IgD-negative memory B cell (primary cell): Measurements from ENCODE around the gene TRIM58. TPM values are rescaled to one million over a fixed set of nuclear protein-coding genes. Genes with fewer than 3 reads are reported as not detected.
A peak's percentile ranks its signal among the peaks of the same experiment; 100 is the strongest.

Experiments
- H3K27ac Mint-ChIP-seq, 3 donors: one replicate each; pipeline ENCODE4 v1.8.0; 2020 to 2022; ENCODE audit warnings: mild to moderate bottlenecking in 3 of 3, mixed read lengths in 3 of 3, moderate library complexity in 1 of 3
- H3K27me3 Mint-ChIP-seq: one replicate; pipeline ENCODE4 v1.8.0; 2021; ENCODE audit warnings: mixed read lengths
- H3K36me3 Mint-ChIP-seq: one replicate; pipeline ENCODE4 v1.8.0; 2020; ENCODE audit warnings: mild to moderate bottlenecking, mixed read lengths
- H3K4me1 Mint-ChIP-seq, 3 donors: one replicate each; pipeline ENCODE4 v1.8.0; 2020 to 2022; ENCODE audit warnings: mixed read lengths in 3 of 3, mild to moderate bottlenecking in 1 of 3
- H3K4me3 Mint-ChIP-seq, 4 donors: one replicate each; pipeline ENCODE4 v1.8.0; 2020 to 2022; ENCODE audit warnings: mild to moderate bottlenecking in 4 of 4, mixed read lengths in 4 of 4, moderate library complexity in 3 of 4
- H3K9me3 Mint-ChIP-seq, 3 donors: one replicate each; pipeline ENCODE4 v1.8.0; 2020 to 2021; ENCODE audit warnings: mixed read lengths in 3 of 3, mild to moderate bottlenecking in 1 of 3
- polyA plus RNA-seq: library from polyadenylated mRNA; unstranded; fragments of 300-500 nt; fragmentation: Illumina TruSeq; gene quantifications from one replicate; pipeline ENCODE4 v1.2.3, GENCODE V29; 2021

TRIM58 gene
- polyA plus RNA-seq, 1 donor from 2014 or later = 0.95 TPM

- H3K9me3 Mint-ChIP-seq = peaks cover 0 to 12% (median 2%) of the 10 kb centered on the region in 3 donors
- H3K4me3 Mint-ChIP-seq = peak overlapping the region in 1 of 4 donors; percentile 22
- peaks cover 35% of the 10 kb centered on the region for H3K27me3 Mint-ChIP-seq
Measured at GRCh38 chr1:247854899-247855545, 2.0 kb upstream of the TRIM58 start.

GRCh38 chr1:247855911-247856310 is 1.1 kb upstream of the TRIM58 start:
- Mint-ChIP-seq H3K9me3 (peaks cover 0 to 12% (median 2%) of the 10 kb centered on the region in 3 donors), H3K27ac (no peak overlapping the region), H3K27me3 (peaks cover 40% of the 10 kb centered on the region), H3K4me1 (peaks cover 7 to 10% (median 8%) of the 10 kb centered on the region in 3 donors), H3K36me3 (no peaks in the 10 kb centered on the region), H3K4me3 (peak overlapping the region in 3 of 4 donors; percentile 6 to 41 (median 19))

More at GRCh38 chr1:247854899-247855545, 2.0 kb upstream of the TRIM58 start:
- H3K27ac Mint-ChIP-seq = no peak overlapping the region
- H3K4me1 Mint-ChIP-seq = peaks cover 7 to 10% (median 8%) of the 10 kb centered on the region in 3 donors
- no peaks in the 10 kb centered on the region for H3K36me3 Mint-ChIP-seq

GRCh38 chr1:247857985-247858619 is 1.1 kb downstream of the TRIM58 start:
- Mint-ChIP-seq H3K27ac (no peak overlapping the region), H3K27me3 (peaks cover 37% of the 10 kb centered on the region), H3K4me1 (peaks cover 6 to 10% (median 7%) of the 10 kb centered on the region in 3 donors), H3K9me3 (peaks cover 0 to 9% (median 2%) of the 10 kb centered on the region in 3 donors), H3K36me3 (no peaks in the 10 kb centered on the region), H3K4me3 (peak overlapping the region; percentile 48 to 92 (median 76))

GRCh38 chr1:247862756-247863155 is 5.8 kb downstream of the TRIM58 start:
- Mint-ChIP-seq H3K27me3 (peaks cover 22% of the 10 kb centered on the region), H3K9me3 (no peaks in the 10 kb centered on the region), H3K27ac (no peak overlapping the region), H3K4me3 (no peak overlapping the region), H3K36me3 (no peaks in the 10 kb centered on the region), H3K4me1 (peaks cover 3 to 5% (median 5%) of the 10 kb centered on the region in 3 donors)

- H3K4me3 Mint-ChIP-seq = no peak overlapping the region
- peaks cover 0 to 2% (median 0%) of the 10 kb centered on the region in 3 donors for H3K9me3 Mint-ChIP-seq
- peaks cover 10% of the 10 kb centered on the region for H3K27me3 Mint-ChIP-seq
- no peak overlapping the region for H3K27ac Mint-ChIP-seq
- H3K4me1 Mint-ChIP-seq = no peaks in the 10 kb centered on the region
- H3K36me3 Mint-ChIP-seq = no peaks in the 10 kb centered on the region
Measured at GRCh38 chr1:247864644-247865043, 7.7 kb downstream of the TRIM58 start.

GRCh38 chr1:247865416-247865815 is 8.4 kb downstream of the TRIM58 start:
- no peak overlapping the region for H3K27ac Mint-ChIP-seq
- H3K4me1 Mint-ChIP-seq = no peaks in the 10 kb centered on the region

GRCh38 chr1:247883346-247883745 is 26.4 kb downstream of the TRIM58 start:
- Mint-ChIP-seq H3K27me3 (peaks cover 1% of the 10 kb centered on the region), H3K4me1 (no peaks in the 10 kb centered on the region), H3K36me3 (no peaks in the 10 kb centered on the region), H3K9me3 (peaks cover 0 to 1% (median 0%) of the 10 kb centered on the region in 3 donors), H3K4me3 (no peak overlapping the region), H3K27ac (no peak overlapping the region)

More at GRCh38 chr1:247865416-247865815, 8.4 kb downstream of the TRIM58 start:
- Mint-ChIP-seq H3K4me3 (no peak overlapping the region), H3K27me3 (peaks cover 8% of the 10 kb centered on the region), H3K9me3 (peaks cover 0 to 5% (median 0%) of the 10 kb centered on the region in 3 donors), H3K36me3 (no peaks in the 10 kb centered on the region)

GRCh38 chr1:247884797-247885413 is 27.9 kb downstream of the TRIM58 start:
- Mint-ChIP-seq H3K9me3 (no peaks in the 10 kb centered on the region), H3K4me3 (no peak overlapping the region), H3K27ac (no peak overlapping the region), H3K36me3 (no peaks in the 10 kb centered on the region), H3K27me3 (no peaks in the 10 kb centered on the region), H3K4me1 (no peaks in the 10 kb centered on the region)

GRCh38 chr1:247895163-247895637 is 38.2 kb downstream of the TRIM58 start, which contains the start of gene OR2W3:
Gene OR2W3, plus strand, starts transcription at chr1:247895587. Its CDS starts 0 bp downstream, at chr1:247895587.
- Mint-ChIP-seq H3K27me3 (no peaks in the 10 kb centered on the region), H3K27ac (no peak within 1 kb of the TSS), H3K4me3 (no peak within 1 kb of the TSS), H3K9me3 (peaks cover 0 to 4% (median 0%) of the 10 kb centered on the region in 3 donors), H3K36me3 (no peaks in the 10 kb centered on the region), H3K4me1 (no peaks in the 10 kb centered on the region)

- H3K36me3 Mint-ChIP-seq = no peaks in the 10 kb centered on the region
- no peaks in the 10 kb centered on the region for H3K27me3 Mint-ChIP-seq
- no peak overlapping the region for H3K4me3 Mint-ChIP-seq
- no peaks in the 10 kb centered on the region for H3K4me1 Mint-ChIP-seq
- no peak overlapping the region for H3K27ac Mint-ChIP-seq
- peaks cover 0 to 4% (median 0%) of the 10 kb centered on the region in 3 donors for H3K9me3 Mint-ChIP-seq
Measured at GRCh38 chr1:247895976-247896375, 39.0 kb downstream of the TRIM58 start.

GRCh38 chr1:247904122-247904521 is 47.1 kb downstream of the TRIM58 start:
- peaks cover 2% of the 10 kb centered on the region for H3K36me3 Mint-ChIP-seq
- no peak overlapping the region for H3K4me3 Mint-ChIP-seq
- H3K27me3 Mint-ChIP-seq = no peaks in the 10 kb centered on the region
- H3K9me3 Mint-ChIP-seq = peaks cover 7 to 12% (median 9%) of the 10 kb centered on the region in 3 donors
- no peak overlapping the region for H3K27ac Mint-ChIP-seq
- peaks cover 5 to 12% (median 10%) of the 10 kb centered on the region in 3 donors for H3K4me1 Mint-ChIP-seq

GRCh38 chr1:247905181-247905580 is 48.2 kb downstream of the TRIM58 start:
- Mint-ChIP-seq H3K4me3 (no peak overlapping the region), H3K9me3 (peaks cover 7 to 12% (median 9%) of the 10 kb centered on the region in 3 donors), H3K27ac (no peak overlapping the region), H3K27me3 (no peaks in the 10 kb centered on the region), H3K4me1 (peaks cover 5 to 12% (median 10%) of the 10 kb centered on the region in 3 donors), H3K36me3 (peaks cover 2% of the 10 kb centered on the region)

- peak overlapping the region in 3 of 4 donors; percentile 63 to 90 (median 87) for H3K4me3 Mint-ChIP-seq
- H3K9me3 Mint-ChIP-seq = peaks cover 7 to 12% (median 9%) of the 10 kb centered on the region in 3 donors
- H3K36me3 Mint-ChIP-seq = peaks cover 2% of the 10 kb centered on the region
- peak overlapping the region in 2 of 3 donors; percentile 18 to 89 for H3K27ac Mint-ChIP-seq
- H3K4me1 Mint-ChIP-seq = peaks cover 5 to 12% (median 10%) of the 10 kb centered on the region in 3 donors
- no peaks in the 10 kb centered on the region for H3K27me3 Mint-ChIP-seq
Measured at GRCh38 chr1:247905910-247906503, 49.0 kb downstream of the TRIM58 start.

- H3K27me3 Mint-ChIP-seq = no peaks in the 10 kb centered on the region
- H3K36me3 Mint-ChIP-seq = peaks cover 2% of the 10 kb centered on the region
- H3K4me3 Mint-ChIP-seq = peak overlapping the region in 3 of 4 donors; percentile 63 to 90 (median 87)
- H3K9me3 Mint-ChIP-seq = peaks cover 7 to 12% (median 7%) of the 10 kb centered on the region in 3 donors
- peak overlapping the region in 2 of 3 donors; percentile 18 to 89 for H3K27ac Mint-ChIP-seq
- peaks cover 5 to 12% (median 10%) of the 10 kb centered on the region in 3 donors for H3K4me1 Mint-ChIP-seq
Measured at GRCh38 chr1:247906504-247907047, 49.6 kb downstream of the TRIM58 start.
